HEK293T (cell line): ENCODE measurements around the gene IL19.

Experiments
- CTBP1 ChIP-seq: fragments of 450-650 bp; IDR thresholded peaks from 2 replicates; pipeline ENCODE4 v1.6.1; 2016; ENCODE audit warnings: borderline replicate concordance
- FOXA1 ChIP-seq: fragments of 450-650 bp; IDR thresholded peaks from 2 replicates; pipeline ENCODE4 v1.6.1; 2016; ENCODE audit warnings: mild to moderate bottlenecking
- FOXK2 ChIP-seq: fragments of 450-650 bp; IDR thresholded peaks from 2 replicates; pipeline ENCODE4 v1.6.1; 2016; ENCODE audit warnings: mild to moderate bottlenecking
- HDGF ChIP-seq: fragments of 450-650 bp; IDR thresholded peaks from 2 replicates; pipeline ENCODE4 v1.6.1; 2017; ENCODE audit warnings: antibody characterized with exemption, borderline replicate concordance
- SP1 ChIP-seq: fragments of 450-650 bp; IDR thresholded peaks from 2 replicates; pipeline ENCODE4 v1.6.1; 2017
- TARDBP ChIP-seq: fragments of 450-650 bp; IDR thresholded peaks from 2 replicates; pipeline ENCODE4 v1.6.1; 2016

- no peak for TF ChIP-seq FOXK2
- TF ChIP-seq FOXA1 = no peak
- no peak for TF ChIP-seq SP1
- no peak for TF ChIP-seq HDGF
- TF ChIP-seq TARDBP = no peak
- no peak for TF ChIP-seq CTBP1
Measured at GRCh38 chr1:206880314-206880713, 109.7 kb downstream of the IL19 start.
